Activated T-helper 1 cell treated with anti-CD3 and anti-CD28 coated beads, Interleukin-12 subunit alpha, Interleukin-12 subunit beta, Interleukin-2, Interleukin-4 antibody, amounts not matched to agents 30 ng/mL and 10 ng/mL and 1 ng/mL, durations not matched to agents 14 hours and 24 hours and 36 hours (primary cell): ENCODE measurements around the gene SMC5. TPM values are rescaled to one million over a fixed set of nuclear protein-coding genes. Genes with fewer than 3 reads are reported as not detected.

Experiments
- DNase-seq: peaks from one replicate; pipeline ENCODE4 v3.0.0; 2021; ENCODE audit warnings: low spot score
- H3K27ac Mint-ChIP-seq: one replicate; pipeline ENCODE4 v1.8.0; 2021; ENCODE audit warnings: mild to moderate bottlenecking, mixed read lengths
- H3K27me3 Mint-ChIP-seq: one replicate; pipeline ENCODE4 v1.8.0; 2022; ENCODE audit warnings: mild to moderate bottlenecking, moderate library complexity, mixed read lengths; ENCODE audit not compliant: insufficient read depth
- H3K36me3 Mint-ChIP-seq: one replicate; pipeline ENCODE4 v1.8.0; 2021; ENCODE audit warnings: low read depth, mixed read lengths
- H3K4me1 Mint-ChIP-seq: one replicate; pipeline ENCODE4 v1.8.0; 2021; ENCODE audit warnings: low read depth, mixed read lengths
- H3K4me3 Mint-ChIP-seq: one replicate; pipeline ENCODE4 v1.8.0; 2021; ENCODE audit warnings: mild to moderate bottlenecking, moderate library complexity, mixed read lengths
- H3K9me3 Mint-ChIP-seq: one replicate; pipeline ENCODE4 v1.8.0; 2021; ENCODE audit warnings: mixed read lengths
- intact Hi-C: fragments of 100-400 bp; cut with micrococcal nuclease; formaldehyde crosslinking; loops from one replicate; pipeline ENCODE4 v1.15.1; 2024
- total RNA-seq: library from RNA; stranded (reverse); gene quantifications from 2 replicates; pipeline ENCODE4 v1.2.3, GENCODE V29; 2022

Gene SMC5
- total RNA-seq, 1 donor from 2014 or later, result 49.5 TPM

DNA sequence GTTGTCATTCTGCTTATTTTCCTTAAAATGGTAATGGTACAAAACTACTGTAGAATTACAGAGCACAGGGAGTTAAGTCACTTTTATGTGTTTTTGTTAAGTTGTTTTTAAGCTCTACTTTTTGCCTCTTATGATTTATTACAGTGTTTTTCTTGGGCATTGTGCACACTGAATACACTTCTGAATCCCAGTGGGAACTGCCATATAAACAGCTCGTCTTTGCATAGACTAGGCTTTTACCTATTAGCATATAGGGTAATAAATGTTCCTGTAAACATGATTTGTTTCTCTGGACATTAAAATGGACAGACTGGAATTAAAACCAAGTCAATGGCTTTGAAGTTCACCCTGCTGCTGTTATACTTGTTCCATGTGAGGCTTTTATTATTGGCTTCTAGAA is 143.4 kb downstream of the SMC5 start:
- H3K4me3 Mint-ChIP-seq, result no peak overlapping the region
- intact Hi-C loops, result no loop called here
- peaks cover 71% of the 10 kb centered on the region for H3K4me1 Mint-ChIP-seq
- no peak overlapping the region for H3K27ac Mint-ChIP-seq
- no peaks in the 10 kb centered on the region for H3K27me3 Mint-ChIP-seq
- no peaks in the 10 kb centered on the region for H3K9me3 Mint-ChIP-seq
- no peak for DNase-seq
- peaks cover 10% of the 10 kb centered on the region for H3K36me3 Mint-ChIP-seq

DNA sequence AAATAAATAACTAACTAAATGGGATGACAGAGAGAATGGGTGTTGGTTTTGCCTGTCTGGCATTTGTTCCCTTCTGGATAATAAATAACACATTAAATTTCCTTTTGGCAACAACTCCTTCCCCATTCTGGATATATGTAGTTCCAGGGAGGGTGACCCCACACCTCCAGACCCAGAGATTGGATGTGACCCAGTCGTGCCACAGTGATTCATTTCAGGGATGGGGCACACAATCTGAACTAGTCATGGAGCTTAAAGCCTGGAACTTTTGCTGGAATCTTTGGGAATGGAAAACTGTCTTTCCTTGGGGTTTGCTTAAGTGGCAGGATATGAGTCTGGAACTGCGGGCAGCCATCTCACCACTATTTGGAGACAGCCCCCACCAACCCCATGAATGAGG is 144.4 kb downstream of the SMC5 start:
- Mint-ChIP-seq H3K27me3 (no peaks in the 10 kb centered on the region), H3K27ac (no peak overlapping the region), H3K36me3 (peaks cover 16% of the 10 kb centered on the region), H3K9me3 (no peaks in the 10 kb centered on the region), H3K4me1 (peaks cover 71% of the 10 kb centered on the region), H3K4me3 (no peak overlapping the region)
- intact Hi-C loops, result no loop called here
- no peak for DNase-seq

- Mint-ChIP-seq H3K36me3 (peaks cover 15% of the 10 kb centered on the region), H3K27ac (peak overlapping the region; percentile 18), H3K9me3 (no peaks in the 10 kb centered on the region), H3K4me1 (peaks cover 71% of the 10 kb centered on the region), H3K4me3 (no peak overlapping the region), H3K27me3 (no peaks in the 10 kb centered on the region)
- DNase-seq, result no peak
- intact Hi-C loops, result no loop called here
Measured at GRCh38 chr9:70403618-70404025, 144.8 kb downstream of the SMC5 start.

GRCh38 chr9:70404261-70404660 is 145.5 kb downstream of the SMC5 start:
- H3K9me3 Mint-ChIP-seq, result no peaks in the 10 kb centered on the region
- H3K27ac Mint-ChIP-seq, result peak overlapping the region; percentile 44
- intact Hi-C loops, result no loop called here
- H3K4me3 Mint-ChIP-seq, result no peak overlapping the region
- peaks cover 66% of the 10 kb centered on the region for H3K4me1 Mint-ChIP-seq
- DNase-seq, result no peak
- H3K27me3 Mint-ChIP-seq, result no peaks in the 10 kb centered on the region
- H3K36me3 Mint-ChIP-seq, result peaks cover 15% of the 10 kb centered on the region

Other genes with a start within 250 kb of the SMC5 start
- not detected in 2 replicates for gene MAMDC2, start 215.1 kb upstream of the SMC5 start, total RNA-seq
- gene KLF9, start 155.7 kb downstream of the SMC5 start, total RNA-seq, result 18.1 and 19.0 TPM in 2 replicates